ENCODE results near the gene TNS2. TPM values are rescaled to one million over a fixed set of nuclear protein-coding genes. Genes with fewer than 3 reads are reported as not detected.

TNS2 gene
- total RNA-seq, 2 donors from 2014 or later: 1.5 to 2.6 TPM

DNA sequence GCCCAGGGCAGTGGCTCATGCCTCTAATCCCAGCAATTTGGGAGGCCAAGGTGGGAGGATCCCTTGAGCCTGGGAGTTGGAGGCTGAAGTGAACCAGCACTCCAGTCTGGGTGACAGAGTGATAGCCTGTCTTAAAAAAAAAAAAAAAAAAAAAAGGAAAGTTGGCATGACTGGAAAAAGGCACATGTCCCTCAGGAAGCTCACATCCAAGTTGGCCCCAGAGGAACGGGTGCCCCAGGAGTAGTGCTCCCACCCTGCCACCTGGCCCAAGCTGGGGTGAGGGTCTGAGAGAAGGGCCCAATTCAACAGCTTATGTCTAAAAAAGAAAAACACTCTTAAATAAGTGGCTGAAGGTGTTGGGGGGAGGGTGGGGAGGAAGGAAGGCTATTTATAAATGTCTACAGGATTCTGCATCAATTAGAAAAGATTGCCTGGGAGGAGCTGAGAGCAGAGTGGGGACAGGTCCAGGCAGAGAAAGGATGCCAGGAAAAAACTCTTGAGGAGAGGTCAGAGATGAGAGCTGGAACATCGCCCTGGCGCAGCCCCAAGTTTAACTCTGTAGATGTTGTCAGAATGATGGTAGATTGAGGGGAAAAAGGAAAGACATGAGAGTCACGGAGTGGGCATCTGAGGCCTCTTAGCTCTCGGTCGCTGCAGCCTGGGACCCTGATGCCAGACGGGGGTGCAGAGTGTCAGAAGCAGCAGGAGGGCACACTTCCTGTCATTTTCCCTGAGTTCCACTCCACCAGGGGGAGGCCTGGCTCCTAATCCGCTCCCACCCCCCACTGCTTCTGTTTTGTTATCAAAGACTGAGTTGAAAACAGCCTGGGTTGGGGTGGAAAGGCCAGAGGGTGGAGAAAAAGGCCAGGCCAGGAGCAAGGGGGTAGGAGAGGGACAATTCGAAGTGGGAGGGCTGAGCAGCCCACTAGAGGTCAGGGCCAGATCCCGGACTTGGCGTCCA, 22.0 kb downstream of the TNS2 start:
- ATAC-seq (replicated peaks in 1 of 2) (no peak), DNase-seq (no peak)
- H3K36me3 Mint-ChIP-seq (ENCODE audit: insufficient read depth in 2 of 2): peaks cover 0 to 3% of the 10 kb centered on the region in 2 donors
- peaks cover 19% of the 10 kb centered on the region for H3K4me1 Mint-ChIP-seq (ENCODE audit: low read depth)
- H3K27ac Mint-ChIP-seq: peak overlapping the region; percentile 18
- no peak overlapping the region for H3K4me3 Mint-ChIP-seq
- H3K9me3 Mint-ChIP-seq: no peaks in the 10 kb centered on the region
- H3K27me3 Mint-ChIP-seq (ENCODE audit: low read depth): no peaks in the 10 kb centered on the region

DNA sequence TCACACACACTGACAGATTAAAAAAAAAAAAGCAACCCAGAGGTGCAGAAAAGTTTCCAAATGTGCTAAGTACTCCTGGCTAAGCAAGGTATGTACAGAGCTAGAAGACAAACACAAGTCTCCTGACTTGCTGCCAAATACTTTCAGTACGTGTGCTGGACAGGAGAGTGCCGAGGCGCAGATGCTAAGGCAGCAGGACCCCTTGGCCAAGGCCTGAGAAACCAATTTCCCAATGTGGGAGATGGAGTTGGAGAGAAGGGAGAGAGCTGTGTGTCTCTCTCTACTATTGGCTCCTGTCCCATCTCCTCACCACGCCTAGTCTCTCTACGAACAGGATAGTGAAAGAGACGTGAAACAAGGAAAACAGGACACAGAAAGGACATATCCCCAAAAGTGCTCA, 24.0 kb downstream of the TNS2 start:
- no peaks in the 10 kb centered on the region for H3K27me3 Mint-ChIP-seq (ENCODE audit: low read depth)
- H3K4me3 Mint-ChIP-seq: no peak overlapping the region
- peaks cover 33% of the 10 kb centered on the region for H3K4me1 Mint-ChIP-seq (ENCODE audit: low read depth)
- no peaks in the 10 kb centered on the region for H3K9me3 Mint-ChIP-seq
- DNase-seq (no peak), ATAC-seq (replicated peaks in 1 of 2) (no peak)
- H3K36me3 Mint-ChIP-seq (ENCODE audit: insufficient read depth in 2 of 2): peaks cover 2 to 4% of the 10 kb centered on the region in 2 donors
- no peak overlapping the region for H3K27ac Mint-ChIP-seq

DNA sequence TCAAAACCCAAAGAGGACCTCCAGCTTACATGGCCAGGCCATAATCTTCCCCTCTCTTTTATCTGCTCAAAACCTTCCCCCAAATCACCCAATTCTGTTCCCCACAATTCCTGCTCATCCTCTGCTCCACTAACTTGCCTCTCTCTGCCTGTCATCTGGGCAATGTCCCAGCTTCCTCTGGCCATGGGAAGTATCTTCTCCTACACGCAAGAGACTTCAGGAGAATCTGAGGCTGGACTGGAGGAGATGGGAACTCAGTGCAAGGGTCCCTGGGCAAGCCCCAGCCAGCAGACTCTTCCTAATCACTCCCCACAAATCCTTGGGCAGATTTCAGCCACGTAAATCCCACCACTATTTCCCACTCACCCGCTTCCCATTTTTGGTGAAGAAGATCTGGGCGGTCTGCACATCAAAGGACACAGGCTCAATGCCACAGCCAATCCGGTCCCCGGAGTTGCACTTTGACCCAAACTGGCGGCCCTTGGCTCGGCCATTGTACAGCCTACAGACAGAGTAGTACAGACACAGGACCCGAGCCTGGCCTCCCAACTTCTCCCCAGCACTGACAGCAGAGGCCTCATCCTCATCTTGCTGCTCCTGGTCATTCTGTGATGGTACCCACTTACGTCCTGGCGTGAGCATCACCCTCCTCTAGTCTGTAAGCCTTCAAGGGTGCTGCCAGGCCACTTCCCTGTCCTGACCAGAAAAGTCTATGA, 24.6 kb downstream of the TNS2 start:
- peak overlapping the region; percentile 2 for H3K27ac Mint-ChIP-seq

DNA sequence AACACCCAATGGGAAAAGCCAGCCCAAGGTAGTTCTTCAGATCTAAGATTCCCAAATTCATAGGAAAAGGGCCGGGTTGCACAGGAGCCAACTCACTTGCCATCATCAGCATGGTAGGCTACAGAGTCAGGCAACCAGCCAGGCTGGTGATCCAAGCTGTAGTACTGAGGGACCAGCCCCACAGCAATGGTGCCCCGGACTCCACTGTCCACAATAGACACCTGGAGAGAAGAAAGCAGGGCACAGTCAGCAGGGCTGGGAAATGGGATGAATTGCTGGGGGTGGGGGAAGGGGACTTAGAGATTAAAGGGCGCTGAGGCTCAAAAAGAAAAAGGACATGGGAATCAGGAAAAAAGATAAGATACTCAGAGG, 25.1 kb downstream of the TNS2 start:
- no peaks in the 10 kb centered on the region for H3K27me3 Mint-ChIP-seq (ENCODE audit: low read depth)
- no peak for ATAC-seq (replicated peaks in 1 of 2)
- peaks cover 38% of the 10 kb centered on the region for H3K4me1 Mint-ChIP-seq (ENCODE audit: low read depth)
- no peak overlapping the region for H3K27ac Mint-ChIP-seq
- H3K9me3 Mint-ChIP-seq: no peaks in the 10 kb centered on the region
- H3K4me3 Mint-ChIP-seq: no peak overlapping the region
- H3K36me3 Mint-ChIP-seq (ENCODE audit: insufficient read depth in 2 of 2): peaks cover 2 to 4% of the 10 kb centered on the region in 2 donors
- no peak for DNase-seq

More for the DNA sequence above, 24.6 kb downstream of the TNS2 start:
- DNase-seq (no peak), ATAC-seq (replicated peaks in 1 of 2) (no peak)
- Mint-ChIP-seq H3K4me1 (ENCODE audit: low read depth) (peaks cover 33% of the 10 kb centered on the region), H3K4me3 (no peak overlapping the region), H3K27me3 (ENCODE audit: low read depth) (no peaks in the 10 kb centered on the region), H3K9me3 (no peaks in the 10 kb centered on the region), H3K36me3 (ENCODE audit: insufficient read depth in 2 of 2) (peaks cover 2 to 4% of the 10 kb centered on the region in 2 donors)

DNA sequence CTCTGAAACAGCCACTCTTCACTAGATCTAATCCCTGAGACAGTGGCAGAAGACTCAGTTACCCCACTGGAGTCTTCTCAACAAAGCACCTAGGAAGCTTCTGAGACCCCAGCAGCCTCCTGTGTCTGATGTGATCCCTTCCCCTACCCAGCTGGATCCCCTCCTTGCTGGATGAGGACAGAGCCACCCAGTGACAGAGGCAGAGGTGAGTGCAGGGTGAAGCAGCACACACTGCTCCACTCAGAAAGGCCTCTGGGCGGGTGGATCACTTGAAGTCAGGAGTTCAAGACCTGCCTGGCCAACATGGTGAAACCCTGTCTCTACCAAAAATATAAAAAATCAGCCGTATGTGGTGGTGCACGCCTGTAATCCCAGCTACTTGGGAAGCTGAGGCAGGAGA, 26.6 kb downstream of the TNS2 start:
- Mint-ChIP-seq H3K4me3 (no peak overlapping the region), H3K27ac (peak overlapping the region; percentile 17), H3K9me3 (no peaks in the 10 kb centered on the region), H3K4me1 (ENCODE audit: low read depth) (peaks cover 48% of the 10 kb centered on the region), H3K27me3 (ENCODE audit: low read depth) (no peaks in the 10 kb centered on the region), H3K36me3 (ENCODE audit: insufficient read depth in 2 of 2) (peaks cover 2 to 4% of the 10 kb centered on the region in 2 donors)
- DNase-seq (no peak), ATAC-seq (replicated peaks in 1 of 2) (no peak)

DNA sequence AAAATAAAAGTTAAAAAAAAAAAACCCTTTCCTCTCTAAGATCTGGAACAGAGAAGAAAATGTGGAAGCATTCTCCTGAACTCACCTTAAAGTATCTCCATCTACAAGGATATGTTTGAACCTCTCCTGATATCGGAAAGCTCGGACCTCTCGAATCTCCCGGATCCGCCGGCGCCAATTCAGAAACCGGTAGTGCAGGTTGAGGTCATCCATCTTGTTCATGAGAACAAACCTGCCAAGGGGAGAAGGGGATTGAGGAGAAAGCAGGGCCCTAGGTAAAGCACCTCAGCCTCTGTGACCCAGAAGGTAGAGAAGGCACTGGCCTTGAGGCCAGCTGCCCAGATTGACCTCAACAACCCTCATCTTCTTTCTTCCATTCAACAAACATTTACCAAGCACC, 27.2 kb downstream of the TNS2 start:
- Mint-ChIP-seq H3K4me3 (peak overlapping the region in 1 of 2 donors; percentile 74), H3K36me3 (ENCODE audit: insufficient read depth in 2 of 2) (peaks cover 2 to 4% of the 10 kb centered on the region in 2 donors), H3K27me3 (ENCODE audit: low read depth) (no peaks in the 10 kb centered on the region), H3K9me3 (no peaks in the 10 kb centered on the region), H3K4me1 (ENCODE audit: low read depth) (peaks cover 44% of the 10 kb centered on the region), H3K27ac (no peak overlapping the region)
- ATAC-seq (replicated peaks in 1 of 2) (no peak), DNase-seq (no peak)

DNA sequence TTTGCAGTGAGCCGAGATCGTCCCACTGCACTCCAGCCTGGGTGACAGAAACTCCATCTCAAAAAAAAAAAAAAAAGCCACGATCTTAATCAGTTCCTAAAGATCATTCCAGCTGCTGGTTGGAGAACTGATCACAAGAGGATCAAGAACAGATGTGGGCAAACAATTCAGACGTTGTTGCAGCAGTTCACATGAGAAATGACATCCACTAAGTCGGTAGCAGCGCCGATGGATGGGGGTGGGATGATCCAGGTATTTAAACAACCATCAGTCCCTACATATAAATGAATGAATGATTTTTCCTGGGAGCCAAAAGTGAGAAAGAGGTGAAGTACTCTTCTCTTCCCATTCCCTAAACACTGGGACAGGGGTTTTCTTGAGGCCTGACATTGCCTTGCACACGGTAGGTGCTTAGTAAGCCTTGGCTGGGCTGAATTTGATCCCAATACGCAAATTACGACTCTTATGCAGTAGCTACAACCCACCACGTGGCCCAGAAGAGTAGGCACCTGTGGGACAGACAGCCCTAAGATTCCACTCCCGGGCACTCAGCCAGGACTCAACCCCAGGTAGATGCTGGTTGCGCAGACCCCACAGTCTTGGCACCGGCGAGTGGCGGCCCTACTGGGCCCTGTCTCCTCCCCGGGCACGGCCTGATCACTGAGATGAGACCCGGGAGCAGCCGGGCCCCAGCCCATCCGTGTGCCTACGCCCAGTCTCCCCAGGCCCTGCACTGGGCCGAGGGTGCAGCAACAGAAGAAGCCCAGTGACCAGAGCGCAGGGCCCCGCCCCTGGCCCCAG, 28.8 kb downstream of the TNS2 start:
- DNase-seq (no peak), ATAC-seq (replicated peaks in 1 of 2) (peak; percentile 5 to 11)
- peak overlapping the region; percentile 75 for H3K27ac Mint-ChIP-seq
- peaks cover 1 to 2% of the 10 kb centered on the region in 2 donors for H3K36me3 Mint-ChIP-seq (ENCODE audit: insufficient read depth in 2 of 2)
- H3K9me3 Mint-ChIP-seq: no peaks in the 10 kb centered on the region
- H3K4me1 Mint-ChIP-seq (ENCODE audit: low read depth): peaks cover 51% of the 10 kb centered on the region
- no peaks in the 10 kb centered on the region for H3K27me3 Mint-ChIP-seq (ENCODE audit: low read depth)
- H3K4me3 Mint-ChIP-seq: peak overlapping the region; percentile 74 to 92

DNA sequence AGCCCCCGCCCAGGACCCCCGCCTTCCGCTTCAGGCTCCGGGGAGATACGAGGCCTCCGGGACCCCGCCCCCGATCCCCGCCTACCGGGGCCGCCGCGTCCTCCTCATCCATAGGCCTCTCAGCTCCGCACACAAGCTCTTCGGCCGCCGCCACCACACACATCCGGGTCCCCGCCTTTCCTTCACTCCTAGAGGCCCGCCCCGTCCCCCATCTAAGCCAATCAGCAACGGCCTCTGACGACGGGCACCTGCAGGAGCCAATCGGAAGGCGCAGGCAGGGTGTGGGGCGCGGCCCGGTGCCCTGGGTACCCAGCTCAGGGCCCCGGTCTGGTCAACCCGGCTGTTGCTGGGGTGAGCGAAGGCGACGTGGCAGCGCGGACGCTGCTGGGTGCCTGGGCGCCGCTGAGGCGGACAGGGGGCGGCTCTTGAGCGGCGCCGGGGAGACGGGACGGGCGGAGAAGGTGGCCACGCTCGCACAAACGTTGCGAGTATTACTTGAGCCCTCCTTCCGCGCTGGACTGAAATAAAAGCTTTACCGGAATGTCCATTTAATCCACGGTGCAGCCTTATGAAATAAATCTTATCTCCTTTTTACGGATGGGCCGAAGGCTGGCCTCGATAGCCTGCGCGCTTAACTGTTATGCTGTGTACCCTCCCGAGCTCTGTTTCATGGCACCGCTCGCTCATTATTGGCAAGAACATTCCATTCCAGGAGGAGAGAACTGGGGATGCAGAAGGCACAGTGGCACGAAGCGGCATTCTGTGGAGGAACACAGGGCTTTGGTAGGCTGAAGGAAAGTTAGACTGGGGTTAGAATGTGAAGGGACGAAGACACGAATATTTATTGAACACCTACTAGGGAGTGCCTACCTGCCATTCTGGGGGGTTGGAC, 29.6 kb downstream of the TNS2 start, which contains the start of gene SPRYD3:
Gene SPRYD3 (minus strand): TSS at position 165 of the 892 bp plus-strand sequence. CDS start 57 bp downstream, at position 108.
- peak; percentile 98 for ATAC-seq (replicated peaks in 1 of 2)
- H3K27me3 Mint-ChIP-seq (ENCODE audit: low read depth): no peaks in the 10 kb centered on the region
- peak within 1 kb of the TSS; percentile 74 to 92 for H3K4me3 Mint-ChIP-seq
- DNase-seq: peak; percentile 98 to 99
- H3K27ac Mint-ChIP-seq: peak within 1 kb of the TSS; percentile 75
- H3K9me3 Mint-ChIP-seq: no peaks in the 10 kb centered on the region
- peaks cover 43% of the 10 kb centered on the region for H3K4me1 Mint-ChIP-seq (ENCODE audit: low read depth)
- H3K36me3 Mint-ChIP-seq (ENCODE audit: insufficient read depth in 2 of 2): peaks cover 1 to 2% of the 10 kb centered on the region in 2 donors

DNA sequence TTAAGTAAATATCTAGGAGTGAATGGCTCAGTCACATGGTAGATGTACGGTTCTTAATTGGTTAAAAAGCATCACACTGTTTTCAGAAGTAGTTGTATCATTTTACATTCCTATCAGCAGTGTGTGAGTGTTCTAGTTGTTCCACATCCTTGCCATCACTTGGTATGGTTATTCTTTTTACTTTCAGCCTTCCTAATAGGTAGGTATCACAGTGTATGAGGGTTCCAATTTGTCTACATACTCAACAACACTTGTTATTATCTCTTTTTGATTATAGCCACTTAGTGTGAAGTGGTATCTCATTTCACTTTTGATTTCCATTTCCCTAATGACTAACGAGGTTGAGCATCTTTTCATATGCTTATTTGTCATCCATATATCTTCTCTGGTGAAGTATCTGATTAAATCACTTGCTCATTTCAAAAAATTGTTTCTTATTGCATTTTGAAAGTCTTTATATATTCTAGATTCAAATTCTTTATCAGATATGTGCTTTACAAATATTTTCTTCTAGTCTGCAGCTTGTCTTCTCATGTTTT, 32.8 kb downstream of the TNS2 start:
- Mint-ChIP-seq H3K4me1 (ENCODE audit: low read depth) (peaks cover 34% of the 10 kb centered on the region), H3K27ac (peak overlapping the region; percentile 5), H3K9me3 (no peaks in the 10 kb centered on the region), H3K36me3 (ENCODE audit: insufficient read depth in 2 of 2) (no peaks in the 10 kb centered on the region), H3K4me3 (peak overlapping the region in 1 of 2 donors; percentile 4), H3K27me3 (ENCODE audit: low read depth) (peaks cover 7% of the 10 kb centered on the region)
- DNase-seq (no peak), ATAC-seq (replicated peaks in 1 of 2) (no peak)

DNA sequence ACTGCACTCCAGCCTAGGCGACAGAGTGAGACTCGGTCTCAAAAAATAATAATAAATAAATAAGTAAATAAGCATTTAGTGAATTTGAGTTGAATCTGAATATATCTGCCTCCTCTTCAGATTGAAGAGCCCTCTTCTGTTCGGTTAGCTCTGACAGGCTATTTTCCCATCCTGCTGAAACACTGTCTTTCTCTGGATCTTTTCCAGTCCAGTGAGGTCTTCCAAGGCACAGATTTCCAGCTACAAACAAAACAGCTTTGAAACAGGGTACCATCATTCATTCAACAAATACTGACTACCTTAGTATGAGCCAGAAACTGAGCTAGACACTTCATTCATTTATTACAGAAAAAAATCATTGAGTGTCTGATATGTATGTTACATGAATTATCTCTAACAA, 36.5 kb downstream of the TNS2 start:
- H3K4me1 Mint-ChIP-seq (ENCODE audit: low read depth): peaks cover 8% of the 10 kb centered on the region
- H3K9me3 Mint-ChIP-seq: no peaks in the 10 kb centered on the region
- H3K27me3 Mint-ChIP-seq (ENCODE audit: low read depth): peaks cover 7% of the 10 kb centered on the region

DNA sequence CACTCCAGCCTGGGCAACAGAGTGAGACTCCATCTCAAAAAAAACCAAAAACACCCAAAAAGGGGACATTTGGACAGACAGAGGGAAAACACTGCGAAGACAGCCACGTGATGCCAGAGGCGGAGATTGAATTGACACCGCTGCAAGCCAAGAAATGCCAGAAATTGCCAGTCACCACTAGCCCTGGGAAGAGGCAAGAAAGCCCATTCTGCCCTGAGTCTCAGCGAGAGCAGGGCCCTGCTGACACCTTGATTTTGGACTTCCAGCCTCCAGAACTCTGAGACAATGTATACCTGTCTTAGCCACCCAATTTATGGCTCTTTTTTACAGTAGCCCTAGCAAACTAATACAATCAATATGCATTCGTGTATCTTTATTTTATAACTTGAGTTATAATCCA, 40.2 kb downstream of the TNS2 start:
- H3K4me1 Mint-ChIP-seq (ENCODE audit: low read depth): peaks cover 12% of the 10 kb centered on the region
- H3K4me3 Mint-ChIP-seq: no peak overlapping the region
- ATAC-seq (replicated peaks in 1 of 2) (no peak), DNase-seq (no peak)
- no peaks in the 10 kb centered on the region for H3K36me3 Mint-ChIP-seq (ENCODE audit: insufficient read depth in 2 of 2)
- peaks cover 7% of the 10 kb centered on the region for H3K27me3 Mint-ChIP-seq (ENCODE audit: low read depth)
- H3K27ac Mint-ChIP-seq: no peak overlapping the region
- no peaks in the 10 kb centered on the region for H3K9me3 Mint-ChIP-seq

More for the DNA sequence above, 36.5 kb downstream of the TNS2 start:
- no peak overlapping the region for H3K27ac Mint-ChIP-seq
- H3K36me3 Mint-ChIP-seq (ENCODE audit: insufficient read depth in 2 of 2): no peaks in the 10 kb centered on the region
- DNase-seq (no peak), ATAC-seq (replicated peaks in 1 of 2) (no peak)
- H3K4me3 Mint-ChIP-seq: no peak overlapping the region

DNA sequence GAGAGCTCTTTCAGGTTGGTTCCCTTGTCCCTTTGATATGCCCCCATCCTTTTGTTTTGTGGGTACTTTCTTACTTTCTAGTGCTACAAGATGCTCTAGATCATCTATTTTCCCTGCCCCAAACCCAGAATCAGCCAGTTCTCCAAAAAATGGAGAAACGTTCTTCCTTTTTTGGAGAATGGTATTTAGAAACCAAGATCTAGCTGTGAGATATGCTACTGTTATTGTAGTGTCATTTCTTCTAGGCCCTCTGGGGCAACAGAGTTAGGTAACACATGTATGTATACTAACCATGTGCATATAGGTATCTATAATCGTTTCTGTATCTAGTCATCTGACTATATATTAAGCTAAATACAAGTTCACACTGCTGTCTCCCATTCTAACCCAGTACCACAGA, 40.7 kb downstream of the TNS2 start:
- Mint-ChIP-seq H3K9me3 (no peaks in the 10 kb centered on the region), H3K36me3 (ENCODE audit: insufficient read depth in 2 of 2) (no peaks in the 10 kb centered on the region), H3K27me3 (ENCODE audit: low read depth) (peaks cover 7% of the 10 kb centered on the region), H3K27ac (no peak overlapping the region), H3K4me1 (ENCODE audit: low read depth) (peaks cover 12% of the 10 kb centered on the region), H3K4me3 (no peak overlapping the region)
- no peak for ATAC-seq (replicated peaks in 1 of 2)
- DNase-seq: no peak

Measured in activated T-cell treated with anti-CD3 and anti-CD28 coated beads, Interleukin-2, amount 50 U/mL, for 72 hours (primary cell).